H1 (cell line): Measurements from ENCODE around the gene CCDC183. TPM values are rescaled to one million over a fixed set of nuclear protein-coding genes. Genes with fewer than 3 reads are reported as not detected.

ENCODE experiments used
- CTCF ChIA-PET: fragments of 300-600 bp; sonication (Branson Sonifier 250); formaldehyde crosslinking; loops from one replicate; lab custom pipeline; 2021; ENCODE audit not compliant: partially characterized antibody; lab: Charles Lee
- POLR2A ChIA-PET: fragments of 300-600 bp; sonication (Branson Sonifier 250); formaldehyde crosslinking; loops from one replicate; lab custom pipeline; 2021; ENCODE audit warnings: inconsistent platforms; ENCODE audit not compliant: partially characterized antibody; lab: Charles Lee
- DNase-seq, 2 experiments: peaks; one replicate each; pipeline versions ENCODE4 v3.0.0 to v3.0.0-alpha.2; 2010 to 2022; ENCODE audit warnings: low spot score in 2 of 2, low read depth in 1 of 2, mixed read lengths in 1 of 2
- FAIRE-seq: peaks from 2 replicates; lab custom pipeline; 2011; peaks lifted over from hg19 to GRCh38; lab: Jason Lieb, UNC
- H2AFZ ChIP-seq: 2 replicates; pipeline ENCODE4 v1.8.1; 2012; ENCODE audit warnings: low read length, inconsistent platforms
- H2AK5ac ChIP-seq: 2 replicates; pipeline ENCODE4 v1.6.1; 2013; ENCODE audit warnings: low read depth, low read length
- H2BK120ac ChIP-seq: replicated peaks from 2 replicates; pipeline ENCODE3; 2013; ENCODE audit warnings: low read depth, low read length, inconsistent platforms
- H2BK12ac ChIP-seq: 2 replicates; pipeline ENCODE4 v1.6.1; 2013; ENCODE audit warnings: low read depth, low read length
- H2BK15ac ChIP-seq: 2 replicates; pipeline ENCODE4 v1.6.1; 2013; ENCODE audit warnings: low read length
- H2BK20ac ChIP-seq: 2 replicates; pipeline ENCODE4 v1.6.1; 2013; ENCODE audit warnings: low read length
- H2BK5ac ChIP-seq: 2 replicates; pipeline ENCODE4 v1.6.1; 2013; ENCODE audit warnings: low read depth, low read length
- H3K14ac ChIP-seq: 2 replicates; pipeline ENCODE4 v1.6.1; 2013; ENCODE audit warnings: inconsistent platforms; ENCODE audit not compliant: insufficient read length
- H3K18ac ChIP-seq: 2 replicates; pipeline ENCODE4 v1.6.1; 2013; ENCODE audit warnings: low read length; ENCODE audit errors: extremely low read depth
- H3K23ac ChIP-seq: 2 replicates; pipeline ENCODE4 v1.6.1; 2013; ENCODE audit warnings: inconsistent platforms; ENCODE audit not compliant: insufficient read length
- H3K23me2 ChIP-seq: 2 replicates; pipeline ENCODE4 v1.6.1; 2013; ENCODE audit warnings: low read depth, low read length
- H3K27ac ChIP-seq: 2 replicates; pipeline ENCODE4 v1.6.1; 2011; ENCODE audit warnings: low read depth, low read length, inconsistent platforms
- H3K27me3 ChIP-seq, 4 experiments: replicated peaks in 1 of 4; 1 replicate in 1 of 4; 2 replicates in 3 of 4; pipeline versions ENCODE4 v1.6.1 to v1.8.1; 2011 to 2013; ENCODE audit warnings: low read length in 3 of 4, mild to moderate bottlenecking in 3 of 4, inconsistent platforms in 2 of 4, mixed read lengths in 2 of 4, moderate library complexity in 1 of 4; ENCODE audit not compliant: control insufficient read depth in 3 of 4, insufficient read depth in 3 of 4; ENCODE audit errors: extremely low read depth in 1 of 4
- H3K36me3 ChIP-seq, 4 experiments: 2 replicates each; pipeline versions ENCODE4 v1.6.1 to v1.8.1; 2011 to 2013; ENCODE audit warnings: mild to moderate bottlenecking in 4 of 4, low read length in 3 of 4, moderate library complexity in 2 of 4, control low read depth in 1 of 4, inconsistent platforms in 1 of 4; ENCODE audit not compliant: insufficient read depth in 4 of 4, control insufficient read depth in 2 of 4
- H3K4ac ChIP-seq: replicated peaks from 2 replicates; pipeline ENCODE3; 2013; ENCODE audit warnings: low read length, low read depth, mixed read lengths, inconsistent platforms; ENCODE audit not compliant: insufficient read length
- H3K4me1 ChIP-seq, 4 experiments: replicated peaks in 1 of 4; 1 replicate in 1 of 4; 2 replicates in 3 of 4; pipeline versions ENCODE4 v1.6.1 to v1.8.1; 2011 to 2013; ENCODE audit warnings: low read length in 3 of 4, inconsistent platforms in 2 of 4, mixed read lengths in 1 of 4; ENCODE audit not compliant: insufficient read depth in 4 of 4, control insufficient read depth in 3 of 4
- H3K4me2 ChIP-seq, 2 experiments: 2 replicates each; pipeline versions ENCODE4 v1.6.1 to v1.8.1; 2011 to 2013; ENCODE audit warnings: low read depth in 2 of 2, low read length in 2 of 2, control low read depth in 1 of 2, inconsistent platforms in 1 of 2, mild to moderate bottlenecking in 1 of 2; ENCODE audit not compliant: insufficient read depth in 1 of 2
- H3K4me3 ChIP-seq, 4 experiments: fragments of 200-600, 300-600 bp in 1 of 4; sonication (generic), shearing (Covaris generic), sonication (Bioruptor Twin) in 1 of 4; 2 replicates each; pipeline versions ENCODE4 v1.5.1 to v1.8.1; 2011 to 2016; ENCODE audit warnings: low read length in 4 of 4, low read depth in 3 of 4, control low read depth in 2 of 4, inconsistent platforms in 2 of 4, mild to moderate bottlenecking in 2 of 4, mixed read lengths in 1 of 4, moderate library complexity in 1 of 4; ENCODE audit not compliant: insufficient read depth in 2 of 4; ENCODE audit errors: extremely low read depth in 1 of 4
- H3K56ac ChIP-seq: replicated peaks from 2 replicates; pipeline ENCODE3; 2013; ENCODE audit warnings: low read depth, mild to moderate bottlenecking, mixed read lengths, low read length, inconsistent platforms; ENCODE audit not compliant: insufficient read length
- H3K79me1 ChIP-seq: 2 replicates; pipeline ENCODE4 v1.6.1; 2013; ENCODE audit warnings: low read depth, low read length, control low read depth
- H3K79me2 ChIP-seq, 2 experiments: 2 replicates each; pipeline versions ENCODE4 v1.6.1 to v1.8.1; 2012 to 2013; ENCODE audit warnings: low read length in 2 of 2, mild to moderate bottlenecking in 2 of 2, inconsistent platforms in 1 of 2; ENCODE audit not compliant: insufficient read depth in 2 of 2, control insufficient read depth in 1 of 2
- H3K9ac ChIP-seq, 4 experiments: replicated peaks in 1 of 4; 1 replicate in 1 of 4; 2 replicates in 3 of 4; pipeline versions ENCODE4 v1.6.1 to v1.8.1; 2011 to 2013; ENCODE audit warnings: low read depth in 3 of 4, low read length in 3 of 4, control low read depth in 2 of 4, mild to moderate bottlenecking in 2 of 4, moderate library complexity in 2 of 4, inconsistent platforms in 1 of 4; ENCODE audit errors: extremely low read depth in 1 of 4
- H3K9me3 ChIP-seq, 2 experiments: 2 replicates each; pipeline versions ENCODE4 v1.6.1 to v1.8.1; 2012 to 2013; ENCODE audit warnings: mild to moderate bottlenecking in 2 of 2, moderate library complexity in 2 of 2, control low read depth in 1 of 2, inconsistent platforms in 1 of 2, low read depth in 1 of 2, low read length in 1 of 2, mixed read lengths in 1 of 2; ENCODE audit not compliant: insufficient read depth in 2 of 2
- H4K20me1 ChIP-seq, 2 experiments: replicated peaks in 1 of 2; 2 replicates each; pipeline versions ENCODE3 to v1.8.1; 2011 to 2013; ENCODE audit warnings: inconsistent platforms in 2 of 2, low read length in 2 of 2, mild to moderate bottlenecking in 1 of 2; ENCODE audit not compliant: insufficient read depth in 2 of 2, control insufficient read depth in 1 of 2
- H4K5ac ChIP-seq: 2 replicates; pipeline ENCODE4 v1.6.1; 2013; ENCODE audit warnings: low read length, low read depth, mixed read lengths, inconsistent platforms; ENCODE audit not compliant: insufficient read length
- H4K8ac ChIP-seq: 2 replicates; pipeline ENCODE4 v1.8.0; 2013; ENCODE audit warnings: mild to moderate bottlenecking, moderate library complexity, low read length, inconsistent platforms; ENCODE audit not compliant: insufficient read depth; ENCODE audit errors: extremely low read depth
- H4K91ac ChIP-seq: replicated peaks from 2 replicates; pipeline ENCODE3; 2013; ENCODE audit warnings: low read length, mixed read lengths, inconsistent platforms; ENCODE audit not compliant: insufficient read length
- BACH1 ChIP-seq: IDR thresholded peaks from 2 replicates; pipeline ENCODE4 v1.6.1; 2012; ENCODE audit warnings: low read length, improper control_type of control experiment
- CBX8 ChIP-seq: fragments of 300-800, 300-1000 bp; sonication (generic); IDR thresholded peaks from 2 replicates; pipeline ENCODE4 v1.7.1; 2016; ENCODE audit warnings: low read depth, low read length, borderline replicate concordance
- EP300 ChIP-seq, 2 experiments: IDR thresholded peaks; 1 replicate in 1 of 2; 2 replicates in 1 of 2; pipeline ENCODE4 v1.6.1; 2011 to 2012; ENCODE audit warnings: low read depth in 2 of 2, low read length in 2 of 2, mild to moderate bottlenecking in 2 of 2, borderline replicate concordance in 1 of 2, inconsistent platforms in 1 of 2, moderate library complexity in 1 of 2
- HDAC2 ChIP-seq, 2 experiments: fragments of 300-600 bp in 1 of 2; sonication (generic) in 1 of 2; IDR thresholded peaks; 2 replicates each; pipeline ENCODE4 v1.6.1; 2011 to 2012; ENCODE audit warnings: low read depth in 2 of 2, low read length in 2 of 2, mild to moderate bottlenecking in 2 of 2, moderate library complexity in 2 of 2, borderline replicate concordance in 1 of 2, inconsistent platforms in 1 of 2
- NANOG ChIP-seq: IDR thresholded peaks from 2 replicates; pipeline ENCODE4 v1.6.1; 2011; ENCODE audit warnings: low read length, low read depth, mild to moderate bottlenecking, inconsistent platforms; ENCODE audit not compliant: insufficient read depth, poor library complexity, severe bottlenecking
- RAD21 ChIP-seq, 2 experiments: IDR thresholded peaks in 1 of 2; conservative IDR thresholded peaks in 1 of 2; 2 replicates each; pipeline ENCODE4 v1.6.1; 2011; ENCODE audit warnings: low read depth in 2 of 2, low read length in 2 of 2, improper control_type of control experiment in 1 of 2, inconsistent platforms in 1 of 2, mild to moderate bottlenecking in 1 of 2, moderate library complexity in 1 of 2
- SIX5 ChIP-seq: IDR thresholded peaks from 2 replicates; pipeline ENCODE4 v1.6.1; 2011; ENCODE audit warnings: mild to moderate bottlenecking, low read depth, low read length
- YY1 ChIP-seq: IDR thresholded peaks from 2 replicates; pipeline ENCODE4 v1.6.1; 2011; ENCODE audit warnings: low read depth, mild to moderate bottlenecking, low read length
- polyA plus RNA-seq, 7 experiments: library from polyadenylated mRNA; depleted of rRNA in 3 of 7; stranded (reverse) in 5 of 7; unstranded in 2 of 7; fragments of >200 nt in 5 of 7; fragments of 200-250 nt in 2 of 7; gene quantifications; 1 replicate in 5 of 7; 2 replicates in 1 of 7; 4 replicates in 1 of 7; pipeline versions ENCODE4 v1.2.1 to v1.2.3, GENCODE V29; 2011 to 2013; ENCODE audit warnings: missing spikeins in 2 of 7, mixed read lengths in 2 of 7
- total RNA-seq: library from RNA; stranded (reverse); fragmentation: NEBNext Ultra II Directional; extraction: Animal tissue kit (Norgen Biotek cat#: 25700); gene quantifications from 2 replicates; pipeline ENCODE4 v1.2.1, GENCODE V29; 2021
- TF ChIP-seq, protein P1 (sequence below): IDR thresholded peaks from 2 replicates; pipeline ENCODE4 v1.6.1; 2012; ENCODE audit warnings: low read length, inconsistent platforms

Gene CCDC183
- total and polyA plus RNA-seq, 2 of the 8 experiments (the other 6 are each of a cell fraction or from before 2014, with no cell fraction given): 0.51 to 1.6 TPM

DNA sequence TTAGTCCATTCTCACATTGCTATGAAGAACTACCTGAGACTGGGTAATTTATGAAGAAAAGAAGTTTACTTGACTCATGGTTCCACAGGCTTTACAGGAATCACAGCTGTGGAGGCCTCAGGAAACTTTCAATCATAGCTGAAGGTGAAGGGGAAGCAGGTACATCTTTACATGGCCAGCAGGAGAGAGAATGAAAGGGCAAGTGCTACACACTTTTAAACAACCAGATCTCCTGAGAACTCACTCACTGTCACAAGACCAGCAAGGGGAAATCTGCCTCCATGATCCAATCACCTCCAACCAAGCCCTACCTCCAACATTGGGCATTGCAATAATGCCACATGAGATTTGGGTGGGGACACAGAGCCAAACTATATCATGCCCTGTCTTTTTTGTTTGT, 44.3 kb upstream of the CCDC183 start:
- H3K36me3 ChIP-seq: no peaks in the 10 kb centered on the region
- H2AFZ ChIP-seq: no peak overlapping the region
- POLR2A ChIA-PET: interaction anchor here (0.9 kb wide), 1 partner anchor 23 kb away, joined by 3 read pairs; no protein-coding TSS in a partner anchor
- FAIRE-seq (no peak), DNase-seq (no peak)
- no peaks in the 10 kb centered on the region for H3K79me1 ChIP-seq
- no peak overlapping the region for H2BK15ac ChIP-seq
- no peak overlapping the region for H3K27ac ChIP-seq
- peaks cover 0 to 2% (median 0%) of the 10 kb centered on the region in 4 experiments; a peak in 2 of 7 replicates for H3K4me1 ChIP-seq
- H2BK120ac ChIP-seq: no peak overlapping the region
- no peak overlapping the region for H3K9ac ChIP-seq
- H3K14ac ChIP-seq: no peak overlapping the region
- H4K20me1 ChIP-seq: no peaks in the 10 kb centered on the region
- no peak overlapping the region for H3K4me3 ChIP-seq
- no peak overlapping the region for H2BK5ac ChIP-seq
- no peaks in the 10 kb centered on the region for H3K27me3 ChIP-seq
- CTCF ChIA-PET: interaction anchor here (1.3 to 1.7 kb wide), 4 partner anchors 10 to 278 kb away, joined by 3 to 4 read pairs (median 4); no protein-coding TSS in a partner anchor
- H4K5ac ChIP-seq: no peak overlapping the region
- no peak overlapping the region for H3K18ac ChIP-seq
- H3K4ac ChIP-seq: no peak overlapping the region
- no peak overlapping the region for H2BK12ac ChIP-seq
- no peak overlapping the region for H2AK5ac ChIP-seq
- peaks cover 3 to 12% of the 10 kb centered on the region in 2 experiments; a peak in 1 of 4 replicates for H3K9me3 ChIP-seq
- no peak overlapping the region for H2BK20ac ChIP-seq
- H3K23ac ChIP-seq: no peak overlapping the region
- no peaks in the 10 kb centered on the region; the same call in 1 of the 2 replicates for H3K23me2 ChIP-seq
- H3K56ac ChIP-seq: no peak overlapping the region
- H4K91ac ChIP-seq: no peak overlapping the region
- no peaks in the 10 kb centered on the region for H3K79me2 ChIP-seq
- H3K4me2 ChIP-seq: no peak overlapping the region
- H4K8ac ChIP-seq: no peak overlapping the region
- TF ChIP-seq CBX8 (no peak), BACH1 (no peak), YY1 (no peak), RAD21 (IDR thresholded peaks at IDR 0.05 in 1 of 2, conservative IDR thresholded peaks at IDR 0.05 in 1 of 2; ENCODE audit: low read depth in 2 of 2, low read length in 2 of 2) (no peak), HDAC2 (IDR thresholded peaks at IDR 0.05; ENCODE audit: borderline replicate concordance in 1 of 2, low read depth in 2 of 2, low read length in 2 of 2) (no peak), SIX5 (no peak), EP300 (IDR thresholded peaks at IDR 0.05; ENCODE audit: borderline replicate concordance in 1 of 2, low read depth in 2 of 2, low read length in 2 of 2) (no peak), NANOG (no peak)
- TF ChIP-seq, protein P1, sequence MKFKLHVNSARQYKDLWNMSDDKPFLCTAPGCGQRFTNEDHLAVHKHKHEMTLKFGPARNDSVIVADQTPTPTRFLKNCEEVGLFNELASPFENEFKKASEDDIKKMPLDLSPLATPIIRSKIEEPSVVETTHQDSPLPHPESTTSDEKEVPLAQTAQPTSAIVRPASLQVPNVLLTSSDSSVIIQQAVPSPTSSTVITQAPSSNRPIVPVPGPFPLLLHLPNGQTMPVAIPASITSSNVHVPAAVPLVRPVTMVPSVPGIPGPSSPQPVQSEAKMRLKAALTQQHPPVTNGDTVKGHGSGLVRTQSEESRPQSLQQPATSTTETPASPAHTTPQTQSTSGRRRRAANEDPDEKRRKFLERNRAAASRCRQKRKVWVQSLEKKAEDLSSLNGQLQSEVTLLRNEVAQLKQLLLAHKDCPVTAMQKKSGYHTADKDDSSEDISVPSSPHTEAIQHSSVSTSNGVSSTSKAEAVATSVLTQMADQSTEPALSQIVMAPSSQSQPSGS: no peak
